Calu3 (cell line): Measurements from ENCODE around the gene CERS4. TPM values are rescaled to one million over a fixed set of nuclear protein-coding genes. Genes with fewer than 3 reads are reported as not detected.

Experiments
- BruUV-seq: library from RNA; stranded (reverse); fragments of 400-500 nt; replicated peaks from 2 replicates; lab custom pipeline; 2021; lab: Mats Ljungman, UMichigan
- CTCF ChIA-PET: fragments of 300-600 bp; sonication (Branson Sonifier 250); formaldehyde crosslinking; loops from one replicate; lab custom pipeline; 2022; ENCODE audit warnings: antibody characterized with exemption; lab: Charles Lee
- DNase-seq: peaks from one replicate; pipeline ENCODE4 v3.0.0; 2022
- H3K27ac Mint-ChIP-seq: one replicate; pipeline ENCODE4 v1.8.0; 2022; ENCODE audit warnings: mixed read lengths; ENCODE audit not compliant: unreplicated experiment
- H3K27me3 Mint-ChIP-seq: one replicate; pipeline ENCODE4 v1.8.0; 2022; ENCODE audit warnings: mixed read lengths; ENCODE audit not compliant: unreplicated experiment
- H3K36me3 Mint-ChIP-seq: one replicate; pipeline ENCODE4 v1.8.0; 2022; ENCODE audit warnings: mild to moderate bottlenecking, moderate library complexity, mixed read lengths; ENCODE audit not compliant: insufficient read depth, unreplicated experiment
- H3K4me1 Mint-ChIP-seq: one replicate; pipeline ENCODE4 v1.8.0; 2022; ENCODE audit warnings: mild to moderate bottlenecking, low read depth, mixed read lengths; ENCODE audit not compliant: unreplicated experiment
- H3K4me3 Mint-ChIP-seq: one replicate; pipeline ENCODE4 v1.8.0; 2022; ENCODE audit warnings: mild to moderate bottlenecking, low read depth, moderate library complexity, mixed read lengths; ENCODE audit not compliant: unreplicated experiment
- H3K9me3 Mint-ChIP-seq: one replicate; pipeline ENCODE4 v1.8.0; 2022; ENCODE audit warnings: low read depth, mixed read lengths; ENCODE audit not compliant: unreplicated experiment
- CTCF ChIP-seq: fragments of 200-600 bp; IDR thresholded peaks from one replicate; pipeline ENCODE4 v1.8.0; 2022; ENCODE audit warnings: antibody characterized with exemption; ENCODE audit not compliant: unreplicated experiment
- intact Hi-C: fragments of 100-400 bp; cut with micrococcal nuclease; formaldehyde crosslinking; loops from one replicate; pipeline ENCODE4 v1.10.0; 2022; ENCODE audit not compliant: unreplicated experiment
- total RNA-seq: library from RNA; stranded (reverse); gene quantifications from 2 replicates; pipeline ENCODE4 v1.2.3, GENCODE V29; 2022

The CERS4 gene
- total RNA-seq, 1 experiment from 2014 or later = 13.4 TPM

DNA sequence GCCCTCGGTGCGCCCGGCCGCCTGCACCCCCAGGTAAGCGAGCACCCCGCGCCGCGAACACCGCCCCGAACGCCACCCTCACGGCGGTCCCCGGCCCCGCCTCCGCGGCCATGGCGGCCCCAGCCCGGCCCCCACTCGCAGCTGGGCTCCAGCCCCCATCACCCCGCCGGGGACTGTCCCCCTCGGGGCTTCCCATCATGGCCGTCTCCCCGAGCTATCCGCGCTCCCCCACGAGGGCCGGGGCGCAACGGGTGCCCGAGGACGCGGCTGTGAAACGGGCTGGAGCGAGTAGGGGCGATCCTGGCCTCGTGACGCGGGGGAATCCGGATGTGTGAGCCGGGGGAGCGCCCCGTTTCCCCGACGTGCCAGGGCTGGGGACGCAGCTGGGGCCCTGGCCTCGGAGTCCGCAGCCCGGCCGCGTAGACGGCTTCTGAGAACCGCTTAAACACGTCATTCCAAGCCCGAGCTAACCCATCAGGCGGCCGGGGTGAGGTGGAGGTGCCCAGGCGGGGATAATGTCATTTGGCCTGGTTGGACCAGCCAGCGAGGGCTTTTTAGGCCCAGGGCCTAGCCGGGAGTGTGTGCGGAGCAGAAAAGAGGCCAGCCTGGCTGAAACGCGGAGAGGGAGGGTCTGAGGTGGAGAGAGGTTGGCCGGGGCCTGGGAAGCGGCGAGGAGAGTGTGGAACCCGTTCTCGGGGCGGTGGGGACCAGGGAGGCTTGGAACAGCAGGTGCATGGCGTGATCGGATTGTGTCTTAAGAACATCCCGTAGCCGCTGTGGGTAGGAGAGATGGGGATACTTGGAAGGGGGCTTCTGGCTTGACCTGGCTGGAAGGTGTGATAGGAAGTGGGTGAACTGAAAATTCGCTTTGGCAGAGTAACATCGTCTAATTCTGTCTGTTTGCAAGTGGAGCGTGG, 550 bp downstream of the CERS4 start:
- no TSS peak for BruUV-seq
- peak overlapping the region; percentile 65 for H3K4me3 Mint-ChIP-seq
- no peaks in the 10 kb centered on the region for H3K27me3 Mint-ChIP-seq
- no peak overlapping the region for H3K27ac Mint-ChIP-seq
- intact Hi-C loops = no loop called here
- peaks cover 28% of the 10 kb centered on the region for H3K4me1 Mint-ChIP-seq
- TF ChIP-seq CTCF = no peak
- no peak for DNase-seq
- CTCF ChIA-PET = interaction anchor here (0.6 to 0.7 kb wide), 3 partner anchors 11 to 131 kb away, joined by 3 to 4 read pairs (median 3); no protein-coding TSS in a partner anchor
- H3K36me3 Mint-ChIP-seq = peaks cover 20% of the 10 kb centered on the region
- H3K9me3 Mint-ChIP-seq = no peaks in the 10 kb centered on the region

DNA sequence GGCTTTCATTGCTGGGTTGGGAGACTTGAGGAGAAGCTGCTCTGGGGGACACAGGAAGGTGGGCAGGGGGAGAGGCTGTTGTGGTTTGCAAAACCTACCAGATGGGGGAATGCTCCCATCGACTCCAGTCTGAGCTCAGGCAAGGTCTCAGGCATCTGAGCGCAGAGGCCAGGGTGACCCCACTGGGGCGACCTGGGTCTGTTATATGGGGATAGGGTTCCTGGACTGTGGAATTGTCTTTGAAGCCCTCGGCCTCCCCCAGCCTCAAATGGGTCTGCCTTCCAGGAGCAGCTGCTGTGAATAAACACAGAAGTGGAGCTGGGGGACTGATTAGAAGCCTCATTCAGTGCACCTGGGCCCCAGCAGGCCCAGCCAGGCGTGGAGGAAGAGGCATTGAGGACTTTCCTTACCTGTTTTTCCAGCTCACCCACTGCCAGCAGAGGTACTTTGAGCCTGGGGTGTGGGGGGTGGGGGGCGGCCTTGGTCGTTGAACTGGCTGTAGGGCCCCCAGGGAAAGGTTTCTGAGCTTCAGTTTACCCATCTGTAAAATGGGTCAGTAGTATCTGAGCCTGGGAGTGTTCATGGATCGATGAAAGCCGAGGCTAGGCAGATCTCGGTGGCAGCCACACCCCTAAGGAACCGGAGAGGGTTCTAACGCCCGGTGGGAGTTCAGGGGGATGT, 1.4 kb downstream of the CERS4 start:
- H3K27me3 Mint-ChIP-seq = no peaks in the 10 kb centered on the region
- intact Hi-C loops = no loop called here
- TF ChIP-seq CTCF = no peak
- no peaks in the 10 kb centered on the region for H3K9me3 Mint-ChIP-seq
- peaks cover 20% of the 10 kb centered on the region for H3K36me3 Mint-ChIP-seq
- no peak overlapping the region for H3K27ac Mint-ChIP-seq
- H3K4me3 Mint-ChIP-seq = peak overlapping the region; percentile 65
- H3K4me1 Mint-ChIP-seq = peaks cover 21% of the 10 kb centered on the region
- no TSS peak for BruUV-seq
- no peak for DNase-seq
- CTCF ChIA-PET = interaction anchor here (0.6 to 0.7 kb wide), 2 partner anchors 10 to 130 kb away, joined by 3 read pairs; no protein-coding TSS in a partner anchor

DNA sequence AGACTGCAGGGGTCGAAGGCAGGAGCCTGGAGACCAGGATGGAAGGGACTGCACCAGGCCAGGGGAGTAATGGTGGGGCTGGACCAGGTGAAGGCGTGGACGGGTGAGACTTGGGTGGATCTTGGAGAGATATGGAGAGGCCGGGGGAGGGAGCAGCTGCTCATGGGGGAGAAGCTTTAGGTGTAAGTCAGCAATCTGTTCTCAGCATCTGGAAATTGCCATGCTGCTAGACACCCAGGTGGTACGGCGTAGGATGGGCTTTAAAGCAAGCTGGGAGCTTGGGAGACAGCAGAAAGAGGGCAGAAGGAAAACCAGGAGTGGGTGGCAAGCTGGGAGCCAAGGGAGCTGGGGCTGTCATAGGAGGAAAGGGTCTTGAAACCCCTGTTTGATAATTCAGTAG, 3.0 kb downstream of the CERS4 start:
- H3K27me3 Mint-ChIP-seq = no peaks in the 10 kb centered on the region
- H3K27ac Mint-ChIP-seq = no peak overlapping the region
- H3K4me3 Mint-ChIP-seq = no peak overlapping the region
- CTCF ChIA-PET = no interaction called here
- no peak for TF ChIP-seq CTCF
- peaks cover 21% of the 10 kb centered on the region for H3K4me1 Mint-ChIP-seq
- DNase-seq = no peak
- intact Hi-C loops = no loop called here
- no peaks in the 10 kb centered on the region for H3K9me3 Mint-ChIP-seq
- H3K36me3 Mint-ChIP-seq = peaks cover 20% of the 10 kb centered on the region
- no TSS peak for BruUV-seq

GRCh38 chr19:8212916-8213315, 3.7 kb downstream of the CERS4 start:
- peaks cover 20% of the 10 kb centered on the region for H3K36me3 Mint-ChIP-seq
- no peak for DNase-seq
- no peaks in the 10 kb centered on the region for H3K27me3 Mint-ChIP-seq
- no peak overlapping the region for H3K27ac Mint-ChIP-seq
- H3K4me1 Mint-ChIP-seq = peaks cover 21% of the 10 kb centered on the region
- no peak overlapping the region for H3K4me3 Mint-ChIP-seq
- intact Hi-C loops = no loop called here
- no peaks in the 10 kb centered on the region for H3K9me3 Mint-ChIP-seq
- CTCF ChIA-PET = no interaction called here
- TF ChIP-seq CTCF = no peak
- no TSS peak for BruUV-seq
